ENCODE results near the gene GALM.

GALM gene

DNA sequence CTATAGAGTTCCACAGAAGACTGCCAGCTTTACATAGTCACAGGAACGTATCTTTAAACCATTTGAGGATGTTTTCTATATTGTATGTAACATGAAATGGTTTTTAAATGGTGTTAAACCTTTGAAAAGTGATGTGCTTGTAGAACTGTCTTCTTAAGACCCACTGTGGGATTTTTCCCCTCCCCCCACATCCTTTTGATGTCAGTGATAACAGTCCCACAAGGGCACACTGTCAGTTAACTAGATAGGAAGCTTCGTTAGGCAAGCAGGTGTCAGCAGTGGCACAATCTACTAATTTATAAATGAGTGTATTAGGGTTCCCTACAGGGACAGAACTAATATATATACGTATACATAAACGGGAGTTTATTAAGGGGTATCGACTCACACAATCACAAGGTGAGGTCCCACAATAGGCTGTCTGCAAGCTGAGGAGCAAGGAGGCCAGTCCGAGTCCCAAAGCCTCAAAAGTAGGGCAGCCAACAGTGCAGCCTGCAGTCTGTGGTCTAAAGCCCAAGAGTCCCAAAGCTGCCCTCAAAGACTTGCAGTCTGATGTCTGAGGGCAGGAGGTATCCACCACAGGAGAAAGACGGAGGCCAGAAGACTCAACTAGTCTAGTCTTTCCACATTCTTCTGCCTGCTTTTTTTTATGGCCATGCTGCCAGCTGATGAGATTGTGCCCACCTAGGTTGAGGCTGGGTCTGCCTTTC is 39.4 kb upstream of the GALM start:
- TF ChIP-seq, protein P1, sequence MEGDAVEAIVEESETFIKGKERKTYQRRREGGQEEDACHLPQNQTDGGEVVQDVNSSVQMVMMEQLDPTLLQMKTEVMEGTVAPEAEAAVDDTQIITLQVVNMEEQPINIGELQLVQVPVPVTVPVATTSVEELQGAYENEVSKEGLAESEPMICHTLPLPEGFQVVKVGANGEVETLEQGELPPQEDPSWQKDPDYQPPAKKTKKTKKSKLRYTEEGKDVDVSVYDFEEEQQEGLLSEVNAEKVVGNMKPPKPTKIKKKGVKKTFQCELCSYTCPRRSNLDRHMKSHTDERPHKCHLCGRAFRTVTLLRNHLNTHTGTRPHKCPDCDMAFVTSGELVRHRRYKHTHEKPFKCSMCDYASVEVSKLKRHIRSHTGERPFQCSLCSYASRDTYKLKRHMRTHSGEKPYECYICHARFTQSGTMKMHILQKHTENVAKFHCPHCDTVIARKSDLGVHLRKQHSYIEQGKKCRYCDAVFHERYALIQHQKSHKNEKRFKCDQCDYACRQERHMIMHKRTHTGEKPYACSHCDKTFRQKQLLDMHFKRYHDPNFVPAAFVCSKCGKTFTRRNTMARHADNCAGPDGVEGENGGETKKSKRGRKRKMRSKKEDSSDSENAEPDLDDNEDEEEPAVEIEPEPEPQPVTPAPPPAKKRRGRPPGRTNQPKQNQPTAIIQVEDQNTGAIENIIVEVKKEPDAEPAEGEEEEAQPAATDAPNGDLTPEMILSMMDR (conservative IDR thresholded peaks at IDR 0.05; ENCODE audit: low read depth, low read length), result no peak
- no peak for DNase-seq (ENCODE audit: low read depth)

DNA sequence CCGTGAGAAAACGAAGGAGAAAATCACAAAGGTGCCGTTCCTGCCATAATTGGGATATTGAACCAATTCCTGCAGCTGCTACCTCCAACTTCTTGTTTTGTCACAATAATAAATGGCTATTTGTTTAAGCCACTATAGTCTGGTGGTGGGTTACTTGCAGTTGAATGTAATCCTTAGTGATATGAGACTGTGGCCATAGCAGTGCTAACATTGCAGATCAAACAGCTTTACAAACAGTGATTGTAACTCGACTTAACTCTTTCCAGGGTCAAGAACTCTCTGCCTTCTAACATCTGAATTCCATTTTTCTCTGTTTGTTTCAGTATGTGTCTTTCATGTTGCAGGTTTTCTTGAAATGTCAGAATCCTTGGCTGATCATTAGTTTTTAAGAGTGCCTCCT is 38.5 kb upstream of the GALM start:
- TF ChIP-seq, protein P1 (conservative IDR thresholded peaks at IDR 0.05; ENCODE audit: low read depth, low read length), result no peak
- no peak for DNase-seq (ENCODE audit: low read depth)
- no peak overlapping the region for H3K4me3 ChIP-seq (ENCODE audit: low read depth, low read length)

More for the DNA sequence above, 39.4 kb upstream of the GALM start:
- no peak overlapping the region for H3K4me3 ChIP-seq (ENCODE audit: low read depth, low read length)

GRCh38 chr2:38629684-38630083 is 36.2 kb upstream of the GALM start:
- no peak overlapping the region for H3K4me3 ChIP-seq (ENCODE audit: low read depth, low read length)
- DNase-seq (ENCODE audit: low read depth), result no peak
- TF ChIP-seq, protein P1 (conservative IDR thresholded peaks at IDR 0.05; ENCODE audit: low read depth, low read length), result no peak

DNA sequence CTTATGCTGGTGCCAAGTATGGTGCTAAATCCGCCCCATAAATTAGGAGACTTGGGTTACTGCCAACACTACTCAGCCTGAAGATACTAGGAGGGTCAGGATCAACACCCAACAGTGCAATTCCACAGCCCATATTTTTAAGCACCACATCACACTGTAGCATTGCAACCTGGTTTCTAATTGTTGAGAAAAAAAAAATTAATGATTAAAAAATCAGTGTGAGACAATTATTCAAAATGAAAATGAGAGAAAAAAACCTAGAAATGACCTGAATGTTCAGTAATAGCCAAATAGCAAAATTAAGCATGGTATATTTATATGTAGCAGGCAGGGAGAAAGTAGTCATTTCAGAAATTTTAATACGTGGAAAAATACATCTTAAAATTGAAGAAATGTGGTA is 33.9 kb upstream of the GALM start:
- TF ChIP-seq, protein P1 (conservative IDR thresholded peaks at IDR 0.05; ENCODE audit: low read depth, low read length), result no peak
- no peak for DNase-seq (ENCODE audit: low read depth)
- H3K4me3 ChIP-seq (ENCODE audit: low read depth, low read length), result no peak overlapping the region

DNA sequence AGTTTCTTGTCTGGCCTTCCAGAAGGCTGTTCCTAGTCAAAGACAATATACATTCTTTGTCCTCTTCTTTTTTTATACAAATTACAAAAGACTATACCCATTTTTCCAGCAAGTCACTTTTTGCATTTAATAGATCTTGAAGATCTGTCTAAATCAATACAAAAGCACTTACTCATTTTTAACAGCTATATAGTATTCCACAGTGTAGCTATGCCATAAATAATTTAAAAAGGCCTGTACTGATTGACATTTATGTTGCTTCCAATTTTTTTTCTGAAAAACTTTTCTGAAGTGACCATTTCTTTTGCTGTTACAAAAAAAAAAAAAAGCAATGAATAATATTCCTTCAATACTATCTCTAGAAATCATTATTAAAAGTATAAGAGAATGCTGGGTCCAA is 32.9 kb upstream of the GALM start:
- TF ChIP-seq, protein P1 (conservative IDR thresholded peaks at IDR 0.05; ENCODE audit: low read depth, low read length), result no peak
- H3K4me3 ChIP-seq (ENCODE audit: low read depth, low read length), result no peak overlapping the region
- DNase-seq (ENCODE audit: low read depth), result no peak

DNA sequence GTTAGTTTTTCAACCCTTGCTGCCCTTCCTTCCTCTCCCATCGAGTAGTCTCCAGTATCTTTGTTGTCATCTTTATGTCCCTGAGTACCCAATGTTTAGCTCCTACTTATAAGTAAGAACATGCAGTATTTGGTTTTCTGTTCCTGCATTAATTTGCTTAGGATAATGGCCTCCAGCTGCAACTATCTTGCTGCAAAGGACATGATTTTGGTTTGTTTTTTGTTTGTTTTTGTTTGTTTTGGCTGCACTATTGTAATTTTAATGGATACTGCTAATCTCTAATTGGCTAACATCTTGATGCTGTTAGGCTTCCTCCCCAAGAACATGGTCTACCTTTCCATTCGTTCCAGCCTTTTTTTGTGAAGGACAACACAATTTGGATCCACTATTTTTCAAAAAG is 32.0 kb upstream of the GALM start:
- no peak for DNase-seq (ENCODE audit: low read depth)
- TF ChIP-seq, protein P1 (conservative IDR thresholded peaks at IDR 0.05; ENCODE audit: low read depth, low read length), result no peak
- no peak overlapping the region for H3K4me3 ChIP-seq (ENCODE audit: low read depth, low read length)

DNA sequence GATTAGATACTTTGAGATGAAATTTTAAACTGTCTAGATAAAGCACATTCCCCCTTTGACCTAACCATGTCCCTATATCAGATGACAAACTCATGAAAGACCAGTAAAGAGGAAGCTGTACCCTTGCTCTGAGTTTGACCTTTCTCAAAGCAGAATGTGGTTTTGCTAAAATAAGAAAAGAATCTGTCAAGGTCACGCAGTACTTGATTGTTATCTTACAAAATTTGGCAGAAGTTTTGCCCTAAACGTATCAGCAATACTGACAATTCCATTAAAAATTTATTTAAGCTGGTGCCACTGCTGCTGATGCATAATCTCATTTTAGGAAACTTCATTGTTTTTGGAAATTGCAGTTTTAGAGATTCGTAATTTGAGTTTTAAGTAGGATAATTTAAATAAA is 31.2 kb upstream of the GALM start:
- H3K4me3 ChIP-seq (ENCODE audit: low read depth, low read length), result no peak overlapping the region
- no peak for DNase-seq (ENCODE audit: low read depth)
- TF ChIP-seq, protein P1 (conservative IDR thresholded peaks at IDR 0.05; ENCODE audit: low read depth, low read length), result no peak
